GM19468 (cell line): ENCODE results near the gene ITPR1.

Experiments used
- ATAC-seq: cut with Tn5 transposase; IDR thresholded peaks from one replicate; pipeline ENCODE4 v1.9.1; 2021; ENCODE audit warnings: mild to moderate bottlenecking, moderate library complexity, moderate number of reproducible peaks; ENCODE audit not compliant: unreplicated experiment; ENCODE audit errors: extremely low read depth

The ITPR1 gene

DNA sequence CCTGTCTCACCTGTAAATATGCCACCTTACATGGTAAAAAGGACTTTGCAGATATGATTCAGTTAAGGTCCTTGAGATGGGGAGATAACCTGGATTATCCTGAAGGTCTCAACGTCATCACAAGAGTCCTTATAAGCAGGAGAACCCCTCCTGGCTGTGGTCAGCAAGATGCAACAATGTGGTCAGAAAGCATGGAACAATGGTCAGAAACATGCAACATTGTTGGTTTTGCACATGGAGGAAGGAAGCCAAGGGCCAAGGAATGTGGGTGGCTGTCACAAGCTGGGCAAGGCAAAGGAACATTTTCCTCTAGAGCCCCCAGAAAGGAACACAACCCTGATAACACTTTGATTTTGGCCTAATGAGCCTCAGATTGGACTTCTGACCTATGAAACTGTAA, 16.7 kb upstream of the ITPR1 start:
- no peak for ATAC-seq

DNA sequence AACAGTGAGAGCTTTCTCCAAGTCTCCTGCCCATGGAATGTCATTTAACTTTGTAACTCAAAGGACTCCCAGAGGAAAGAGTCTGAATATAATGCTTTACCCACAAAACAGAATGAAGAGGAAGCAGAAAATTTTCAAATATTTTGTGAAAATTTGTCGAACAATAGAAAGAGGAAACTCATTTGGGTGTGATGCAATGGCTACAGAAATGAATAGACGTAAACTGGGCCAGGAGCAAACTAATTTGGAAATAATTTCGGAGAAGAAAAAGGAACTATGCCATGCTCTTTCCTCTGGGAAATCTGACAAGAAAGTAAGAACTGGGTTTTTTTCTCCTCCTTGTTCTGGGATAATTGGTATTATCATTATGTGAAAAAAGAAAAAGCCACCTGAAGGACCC, 14.9 kb upstream of the ITPR1 start:
- no peak for ATAC-seq

DNA sequence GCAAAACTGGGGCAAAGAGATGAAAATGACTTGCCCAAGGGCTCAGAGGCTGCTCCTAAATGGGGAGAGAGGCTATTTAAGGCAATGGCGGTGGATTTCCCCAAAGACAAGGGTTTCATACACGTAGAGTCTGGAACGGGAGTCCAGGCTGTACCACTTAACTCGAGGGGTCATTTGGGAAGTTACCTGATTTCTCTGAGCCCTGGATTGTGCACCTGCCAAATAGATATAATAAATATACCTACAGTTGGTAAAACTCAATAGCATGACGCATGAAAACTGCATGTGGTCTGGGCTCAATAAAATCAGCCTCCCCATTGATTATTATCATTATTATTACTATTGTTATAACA, 1.3 kb upstream of the ITPR1 start:
- ATAC-seq, result no peak

DNA sequence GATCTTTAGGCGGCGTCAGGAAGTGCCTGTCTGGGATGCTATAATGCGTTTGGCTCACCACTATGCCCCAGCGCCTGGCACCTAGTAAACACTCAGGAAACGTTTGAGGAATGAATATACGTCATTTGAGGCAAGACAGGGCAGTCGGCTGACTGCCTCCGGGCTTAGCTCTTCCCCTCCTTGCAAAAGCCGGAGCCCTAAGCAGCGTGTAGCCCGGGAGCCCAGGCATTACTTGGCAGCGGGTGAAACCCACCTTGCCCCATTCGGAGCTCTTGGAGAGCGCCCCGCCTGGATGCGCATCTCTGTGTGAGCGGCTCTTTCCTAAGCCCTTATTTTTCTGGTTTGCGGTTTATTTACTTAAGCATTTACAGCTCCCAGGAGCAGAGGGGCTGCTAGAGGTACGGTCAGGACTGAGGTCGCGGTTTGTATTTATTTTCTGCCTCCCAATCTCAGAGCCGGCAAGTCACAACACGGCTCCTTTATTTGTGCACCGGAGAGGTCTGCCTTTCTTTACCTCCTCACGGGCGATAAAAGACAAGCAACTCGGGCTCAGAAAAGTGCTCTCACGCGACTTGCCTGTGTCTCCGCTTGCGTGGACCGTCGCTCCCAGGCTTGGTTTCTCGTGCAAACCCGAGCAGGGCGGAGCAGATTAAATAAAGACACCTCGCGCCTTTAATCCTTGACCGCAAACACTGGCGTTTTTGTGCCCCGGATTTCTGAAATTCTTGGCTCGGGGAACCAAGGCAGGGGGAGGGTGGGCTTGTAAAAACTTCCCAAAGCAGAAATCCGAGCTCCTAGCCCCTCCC, 737 bp upstream of the ITPR1 start:
- no peak for ATAC-seq

DNA sequence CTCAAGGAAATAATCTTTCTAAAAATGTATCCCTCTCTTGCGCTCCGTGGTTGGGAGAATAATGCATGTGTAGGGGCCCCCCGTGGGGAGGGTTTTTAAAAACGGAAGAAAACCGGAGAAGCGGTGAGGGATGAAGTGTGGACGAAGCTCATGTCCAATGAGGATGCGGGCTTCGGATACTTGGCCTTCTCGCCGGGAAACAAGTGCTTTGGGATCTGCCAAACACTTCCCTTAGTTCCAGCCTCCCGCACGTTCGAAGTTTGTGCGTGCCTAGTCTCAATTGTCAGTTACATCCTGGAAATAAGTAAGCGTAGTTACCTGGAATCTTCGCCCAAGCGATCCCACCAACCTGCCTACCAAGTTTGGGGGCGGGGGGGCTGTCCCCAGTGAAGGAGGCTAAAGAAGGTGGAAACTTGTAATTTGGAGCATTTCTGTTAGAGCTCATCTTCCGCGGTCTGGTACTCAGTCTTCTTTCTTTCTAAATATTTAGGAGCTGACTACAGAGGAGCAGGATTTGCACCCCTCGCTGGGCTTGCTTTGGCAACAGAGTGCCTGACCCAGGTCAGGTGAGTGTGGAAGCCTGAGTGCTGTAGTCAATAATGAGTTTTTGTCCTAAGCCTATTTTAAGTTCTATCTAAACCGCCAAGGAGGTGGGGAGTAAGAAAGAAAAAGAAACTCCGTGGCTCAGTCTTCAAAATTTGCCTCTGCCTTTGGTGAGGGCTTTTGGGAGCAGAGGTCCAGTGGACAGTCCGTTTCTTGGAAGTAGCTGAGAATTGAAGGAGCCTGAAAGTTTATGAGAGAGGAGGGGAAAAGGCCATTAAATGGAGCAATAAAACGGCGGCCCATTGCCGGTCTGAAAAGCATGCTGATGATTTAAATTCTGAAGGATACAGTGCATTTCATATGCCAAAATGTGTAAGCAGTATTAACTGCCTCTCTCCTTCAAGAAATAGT, 1.1 kb downstream of the ITPR1 start:
- ATAC-seq, result no peak

DNA sequence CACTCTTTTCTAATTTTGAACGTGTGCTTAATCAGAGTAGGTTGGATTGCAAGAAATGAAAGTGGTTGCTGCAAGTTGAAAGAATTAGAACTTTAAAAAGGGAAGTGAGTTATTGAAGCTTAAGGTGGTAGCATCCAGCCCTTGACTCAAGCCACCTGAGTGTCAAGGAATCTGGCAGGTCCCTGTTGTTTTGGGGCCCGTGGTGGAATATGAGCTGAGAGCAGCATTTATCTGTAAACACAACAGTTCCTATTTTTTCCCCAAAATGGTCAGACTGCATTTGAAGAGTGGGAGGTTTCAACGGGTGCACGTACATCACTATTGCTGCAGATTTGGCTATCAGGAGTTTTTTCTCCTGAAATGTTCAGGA, 1.7 kb downstream of the ITPR1 start:
- no peak for ATAC-seq

DNA sequence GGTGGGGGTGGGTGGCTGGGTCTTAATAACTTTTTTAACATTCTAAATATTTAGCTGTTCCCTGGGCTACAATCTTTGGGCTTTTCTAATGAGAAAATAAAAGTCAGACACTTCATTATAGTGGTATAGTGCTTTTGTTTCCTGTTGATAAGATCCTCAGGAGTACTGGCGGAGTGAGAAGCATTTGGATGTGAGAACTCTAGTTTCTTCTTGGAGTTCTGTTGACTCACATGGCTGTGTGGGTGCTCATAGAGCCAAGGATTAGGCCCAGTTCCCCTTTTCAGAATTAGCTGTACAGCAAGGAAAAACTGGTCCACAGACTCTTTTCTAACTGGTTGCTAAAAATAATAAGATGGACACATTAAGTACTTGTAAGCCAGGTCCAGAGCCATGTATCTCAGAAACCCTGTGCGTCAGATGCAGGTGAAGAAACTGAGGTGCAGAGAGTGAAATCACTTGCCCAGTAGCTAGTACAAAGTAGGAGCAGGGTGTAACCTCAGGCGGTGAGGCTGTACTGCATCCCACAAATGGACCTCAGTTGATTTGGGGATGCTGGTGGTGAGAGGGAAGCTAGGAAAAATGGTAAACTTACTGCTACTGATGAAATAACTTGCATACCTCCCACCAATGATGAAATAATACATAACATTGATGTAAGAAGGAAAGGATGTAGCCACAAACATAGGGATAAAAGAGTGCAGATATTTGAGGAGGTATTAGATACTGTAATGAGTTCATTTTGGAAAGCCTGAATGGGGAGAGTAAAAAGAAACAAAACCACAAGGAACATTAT, 2.3 kb downstream of the ITPR1 start:
- no peak for ATAC-seq

DNA sequence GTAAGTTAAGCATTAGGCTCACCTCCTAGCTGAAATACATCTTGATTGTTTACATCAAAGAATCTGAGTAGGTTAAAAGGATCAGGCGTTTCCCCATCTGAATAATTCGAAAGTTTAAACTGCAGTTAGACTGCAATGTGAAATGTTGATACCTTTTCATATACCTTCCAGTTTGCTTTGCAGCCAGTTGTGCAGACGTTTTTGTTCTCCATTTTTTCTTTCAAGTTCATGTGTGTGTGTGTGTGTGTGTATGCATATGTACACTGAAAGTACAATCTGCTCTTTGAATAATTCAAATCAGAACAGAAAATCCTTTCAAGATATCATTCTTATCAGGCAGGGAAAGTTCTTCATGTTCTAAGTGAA, 2.9 kb downstream of the ITPR1 start:
- ATAC-seq, result no peak

DNA sequence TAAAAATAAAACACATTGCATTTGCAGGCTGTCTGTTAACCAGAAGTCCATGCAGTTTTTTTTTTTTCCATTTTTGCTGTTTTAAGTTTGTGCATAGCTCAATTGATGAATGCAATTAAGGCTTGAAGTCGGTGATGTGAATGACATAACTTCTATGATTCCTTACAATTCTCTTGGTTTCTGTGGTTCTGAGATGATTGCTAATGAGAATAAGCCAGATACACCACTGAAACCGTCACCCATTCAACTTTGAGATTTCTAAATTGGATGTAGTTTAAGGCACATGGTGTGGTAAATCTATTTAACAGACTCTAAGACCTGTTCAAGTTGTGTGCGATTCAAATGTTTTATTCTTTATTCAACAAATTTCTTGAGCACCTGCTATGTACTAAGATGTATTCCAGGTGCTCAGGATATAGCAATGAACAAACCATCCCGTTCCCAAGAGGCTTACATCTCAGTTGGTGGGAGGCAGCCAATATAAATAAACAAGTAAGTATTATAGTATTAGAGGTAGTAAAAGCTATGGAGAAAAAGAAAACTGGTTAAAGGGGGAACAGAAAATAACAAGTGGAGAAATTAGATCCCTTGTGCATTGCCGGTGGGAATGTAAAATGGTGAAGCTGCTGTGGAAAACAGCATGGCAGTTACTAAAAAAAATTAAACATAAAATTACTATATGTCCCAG, 4.0 kb downstream of the ITPR1 start:
- ATAC-seq, result no peak

DNA sequence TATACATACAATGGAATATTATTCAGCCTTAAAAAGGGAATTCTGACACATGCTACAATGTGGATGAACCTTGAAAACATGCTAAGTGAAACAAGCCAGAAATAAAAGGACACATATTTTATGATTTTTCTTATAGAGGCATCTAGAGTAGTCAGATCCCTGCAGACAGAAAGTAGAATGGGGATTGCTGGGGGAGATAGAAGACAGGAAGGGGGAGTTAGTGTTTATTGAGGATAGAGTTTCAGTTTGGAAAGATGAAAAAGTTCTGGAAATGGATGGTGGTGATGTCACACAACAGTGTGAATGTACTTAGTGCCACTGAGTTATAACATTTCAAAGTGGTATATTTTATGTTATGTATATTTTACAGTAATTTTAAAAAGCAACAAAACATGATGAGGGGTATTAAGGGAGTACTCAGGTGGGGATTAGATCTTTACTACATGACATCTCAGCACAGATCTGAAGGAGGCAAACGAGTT, 4.7 kb downstream of the ITPR1 start:
- ATAC-seq, result no peak

DNA sequence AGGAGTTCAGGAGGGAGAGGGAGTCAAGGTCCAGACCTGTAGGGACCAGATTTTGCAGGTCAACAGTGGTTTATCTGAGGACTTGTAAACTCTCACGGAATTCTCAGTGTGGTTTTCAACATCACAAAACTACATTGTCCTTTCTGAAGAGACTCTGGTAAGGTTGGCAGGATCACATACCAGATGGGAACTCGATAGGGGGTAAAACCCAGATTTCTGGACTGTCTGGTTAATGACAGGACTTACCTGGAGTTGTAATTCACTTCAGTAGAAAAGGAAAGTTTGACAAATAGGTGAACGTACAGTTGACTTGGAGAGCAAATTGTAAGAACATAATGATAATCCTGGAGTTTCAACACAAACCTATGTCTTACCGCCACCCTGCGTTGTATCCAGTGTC, 5.3 kb downstream of the ITPR1 start:
- ATAC-seq, result no peak

DNA sequence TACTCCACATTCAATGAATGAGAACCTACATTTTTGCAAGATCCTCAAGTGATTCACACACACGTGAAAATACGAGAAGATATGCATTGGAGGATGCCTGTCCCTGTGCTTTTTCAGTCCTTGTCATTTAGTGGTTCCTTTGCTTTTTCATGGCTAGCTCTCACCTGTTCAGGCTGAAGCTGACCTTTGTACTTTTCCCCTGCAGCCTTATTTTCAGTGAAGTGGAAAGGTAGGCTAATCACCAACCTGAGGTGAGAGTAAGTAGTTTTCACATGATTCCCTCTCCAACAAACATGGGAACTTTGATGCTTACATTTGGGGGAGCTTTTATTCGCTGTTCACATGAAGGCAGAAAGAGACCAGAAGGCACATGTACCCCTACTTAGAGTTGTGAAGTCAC, 8.3 kb downstream of the ITPR1 start:
- ATAC-seq, result no peak

DNA sequence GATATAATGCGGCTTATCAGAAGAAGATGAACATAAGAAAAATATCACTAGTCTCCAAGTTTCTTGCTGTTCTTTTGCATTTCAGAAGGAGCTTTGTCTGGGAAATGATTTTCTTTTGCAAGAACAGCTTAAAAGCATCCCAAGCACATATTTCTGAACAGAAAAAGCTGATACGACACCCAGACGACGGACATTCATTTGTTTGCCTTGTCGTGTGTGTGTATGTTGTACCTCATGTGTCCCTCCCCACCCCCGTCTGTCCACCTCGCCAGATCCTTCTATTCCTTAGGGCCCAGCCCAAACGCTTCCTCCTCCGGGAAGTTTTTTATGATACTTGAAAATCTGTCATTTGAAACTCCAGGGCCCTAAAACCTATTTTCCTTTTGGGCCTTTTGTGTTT, 8.8 kb downstream of the ITPR1 start:
- no peak for ATAC-seq

DNA sequence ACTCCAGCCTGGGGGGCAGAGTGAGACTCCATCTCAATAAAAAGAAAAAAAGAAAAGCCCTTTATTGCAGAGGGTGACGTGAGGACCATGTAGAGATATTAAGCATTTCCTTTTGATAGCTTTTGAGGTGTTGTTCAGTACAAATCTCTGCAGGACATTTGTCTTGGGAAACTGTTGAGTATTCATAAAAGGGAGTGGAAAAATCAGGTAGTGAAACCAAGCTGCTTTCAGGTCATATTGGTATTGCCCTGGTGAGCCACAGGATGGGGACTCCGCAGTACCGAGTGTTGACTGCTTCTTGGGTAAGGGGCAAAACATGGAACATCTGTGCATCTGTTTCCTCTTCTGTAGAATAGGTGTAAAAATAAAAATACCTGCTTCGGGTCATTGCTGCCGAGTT, 9.9 kb downstream of the ITPR1 start:
- peak; percentile 34 for ATAC-seq

DNA sequence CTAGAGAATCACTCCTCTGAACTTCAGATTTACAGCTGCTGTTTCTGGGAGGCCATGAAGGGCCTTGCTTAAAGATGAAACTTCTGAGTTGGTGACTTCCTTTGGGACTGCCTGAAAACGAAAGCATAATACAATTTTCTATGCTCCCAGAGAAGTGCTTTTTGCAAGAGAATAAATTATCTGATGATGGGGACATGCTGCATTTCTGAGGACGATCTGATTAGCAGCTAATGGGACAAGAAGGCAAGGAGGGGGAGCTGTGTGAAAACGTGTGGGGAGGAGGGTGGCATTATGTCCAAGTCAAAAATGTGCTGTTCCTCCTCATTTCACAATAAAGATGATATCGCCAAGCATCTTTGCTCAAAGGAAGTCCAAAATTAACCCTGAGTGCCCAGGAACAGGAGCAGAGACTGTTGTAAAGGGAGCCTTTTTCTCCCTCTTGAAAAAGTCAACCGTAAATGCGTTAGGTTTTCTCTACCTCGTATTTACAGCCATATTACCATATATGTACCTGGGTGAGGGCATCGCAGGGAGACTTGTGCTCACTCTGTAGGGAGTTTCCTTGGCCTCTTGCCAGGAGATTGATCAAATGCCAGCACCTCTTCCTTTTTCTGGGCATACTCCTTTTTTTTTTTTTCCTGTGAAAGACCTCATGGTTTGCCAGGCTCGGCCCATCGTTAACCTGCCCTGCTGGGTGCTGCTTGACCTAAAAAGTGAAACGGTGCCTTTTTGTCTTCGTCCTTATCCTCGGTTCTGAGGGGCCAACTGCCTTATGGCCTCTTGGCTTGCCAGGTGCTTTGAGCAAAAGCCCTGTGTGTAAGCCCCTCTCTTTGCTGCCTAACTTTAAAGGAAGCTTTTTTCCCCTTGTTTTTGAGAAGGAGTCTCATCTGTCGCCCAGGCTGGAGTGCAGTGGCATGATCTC, 11.5 kb downstream of the ITPR1 start:
- no peak for ATAC-seq

DNA sequence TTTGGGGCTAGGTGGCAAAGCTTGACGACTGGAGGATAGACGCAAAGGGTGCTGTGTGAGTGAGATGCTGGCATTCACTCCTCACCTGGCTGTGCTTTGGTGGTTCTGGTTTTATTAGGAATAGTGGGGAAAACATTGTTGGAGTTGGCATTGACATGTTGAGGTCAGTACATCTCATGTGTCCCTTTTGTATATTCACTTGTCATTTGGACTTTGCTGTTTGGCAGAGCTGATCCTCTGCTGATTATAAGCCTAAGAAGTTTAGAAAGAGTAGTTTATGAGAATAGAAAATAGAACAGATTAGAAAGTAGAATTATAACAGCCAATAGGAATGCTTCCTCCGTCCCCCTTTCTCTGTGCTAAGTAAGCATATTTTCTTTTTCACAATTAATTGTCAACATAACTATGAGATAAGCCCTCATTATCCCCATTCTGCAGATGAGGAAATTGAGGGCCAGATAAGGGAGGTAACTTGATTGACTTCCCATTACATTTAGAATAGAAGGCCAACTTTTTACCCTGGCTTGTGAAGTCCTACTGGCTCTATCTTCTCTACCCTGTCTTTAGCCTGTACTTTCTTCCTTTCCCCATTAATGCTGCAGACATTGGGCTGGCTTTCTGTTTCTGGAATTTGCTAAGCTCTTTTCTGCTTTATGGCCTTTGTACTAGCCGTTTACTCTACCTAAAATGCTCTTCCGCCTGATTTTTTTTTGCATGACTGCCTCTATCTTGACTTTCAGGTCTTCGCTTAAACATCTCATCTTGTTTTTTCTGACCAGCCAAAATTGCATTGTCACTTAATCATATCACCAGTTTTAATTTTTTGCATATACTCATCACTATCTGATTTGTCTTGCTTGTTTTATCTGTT, 12.8 kb downstream of the ITPR1 start:
- ATAC-seq, result no peak

DNA sequence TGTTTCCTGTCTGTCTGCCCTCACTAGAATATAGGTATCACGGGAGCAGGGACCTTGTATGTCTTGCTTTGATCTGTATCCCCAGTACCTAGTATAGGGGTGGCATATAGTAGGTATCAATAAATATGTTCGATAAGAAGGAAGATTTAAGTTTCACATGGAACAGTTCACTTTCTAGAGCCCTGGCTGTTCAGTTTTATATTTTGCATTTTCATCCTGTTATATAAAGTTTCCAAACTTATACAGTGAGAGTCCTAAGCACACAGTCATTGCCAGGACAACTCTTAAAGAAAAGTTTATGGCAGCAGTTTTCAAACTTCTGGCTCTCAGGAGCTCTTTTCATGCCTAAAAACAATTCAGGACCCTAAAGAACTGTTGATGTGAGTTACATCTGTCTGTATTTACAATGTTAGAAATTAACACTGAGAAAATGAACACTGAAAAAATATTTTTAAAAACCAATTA, 13.4 kb downstream of the ITPR1 start:
- ATAC-seq, result no peak

DNA sequence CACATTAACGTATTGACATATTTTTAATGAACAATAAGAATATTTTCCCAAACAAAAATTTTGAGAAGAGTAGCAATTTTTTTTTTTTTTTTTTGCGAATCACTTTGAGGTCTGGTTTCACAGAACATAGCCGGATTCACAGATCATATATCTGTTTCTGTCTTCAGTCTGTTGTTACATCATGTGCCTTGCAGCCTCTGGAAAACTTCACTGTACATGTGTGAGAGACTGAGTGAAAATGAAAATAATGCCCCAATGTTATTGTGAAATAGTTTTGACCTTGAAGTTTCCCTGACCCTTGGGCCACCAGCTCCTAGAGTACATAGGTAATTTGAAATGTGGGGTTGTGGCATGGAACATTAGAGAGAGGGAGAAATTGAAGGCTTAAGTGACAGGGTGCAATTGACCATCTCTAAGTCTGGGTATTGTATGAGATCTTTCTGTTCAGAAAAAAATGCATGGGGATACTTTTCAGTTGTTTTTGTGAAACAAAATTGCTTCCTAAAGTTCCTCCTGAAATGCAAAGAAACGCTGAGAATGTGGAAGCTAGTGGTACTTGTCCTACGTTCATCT, 14.0 kb downstream of the ITPR1 start:
- ATAC-seq, result no peak
